Measurements from ENCODE around the gene HAS3.

DNA sequence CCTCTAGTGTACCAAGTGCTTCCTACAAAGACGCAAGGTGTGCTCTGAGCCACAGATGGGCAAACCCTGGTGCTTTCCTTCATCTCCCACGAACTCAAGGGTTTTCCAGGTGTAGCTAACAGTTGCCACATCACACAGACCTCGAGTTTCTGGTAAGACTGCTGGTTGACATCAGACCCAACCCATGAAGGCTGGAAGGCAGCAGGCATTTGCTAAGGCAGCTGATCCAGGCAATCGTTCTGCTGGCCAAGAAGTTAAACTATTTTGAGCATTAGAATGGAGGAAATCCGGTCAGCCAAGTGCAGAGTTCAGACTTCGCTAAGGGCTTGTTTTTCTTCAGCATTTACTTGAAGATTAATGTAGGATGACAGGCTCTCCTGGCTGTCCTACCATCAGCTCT, 11.5 kb downstream of the HAS3 start:
- TF ChIP-seq, protein P1, sequence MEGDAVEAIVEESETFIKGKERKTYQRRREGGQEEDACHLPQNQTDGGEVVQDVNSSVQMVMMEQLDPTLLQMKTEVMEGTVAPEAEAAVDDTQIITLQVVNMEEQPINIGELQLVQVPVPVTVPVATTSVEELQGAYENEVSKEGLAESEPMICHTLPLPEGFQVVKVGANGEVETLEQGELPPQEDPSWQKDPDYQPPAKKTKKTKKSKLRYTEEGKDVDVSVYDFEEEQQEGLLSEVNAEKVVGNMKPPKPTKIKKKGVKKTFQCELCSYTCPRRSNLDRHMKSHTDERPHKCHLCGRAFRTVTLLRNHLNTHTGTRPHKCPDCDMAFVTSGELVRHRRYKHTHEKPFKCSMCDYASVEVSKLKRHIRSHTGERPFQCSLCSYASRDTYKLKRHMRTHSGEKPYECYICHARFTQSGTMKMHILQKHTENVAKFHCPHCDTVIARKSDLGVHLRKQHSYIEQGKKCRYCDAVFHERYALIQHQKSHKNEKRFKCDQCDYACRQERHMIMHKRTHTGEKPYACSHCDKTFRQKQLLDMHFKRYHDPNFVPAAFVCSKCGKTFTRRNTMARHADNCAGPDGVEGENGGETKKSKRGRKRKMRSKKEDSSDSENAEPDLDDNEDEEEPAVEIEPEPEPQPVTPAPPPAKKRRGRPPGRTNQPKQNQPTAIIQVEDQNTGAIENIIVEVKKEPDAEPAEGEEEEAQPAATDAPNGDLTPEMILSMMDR (IDR thresholded peaks at IDR 0.05; ENCODE audit: low read depth, low read length, missing input control) = no peak
- TF ChIP-seq JUND (IDR thresholded peaks at IDR 0.05) = no peak
- no peak for TF ChIP-seq RAD21 (IDR thresholded peaks at IDR 0.05)
- no peak for TF ChIP-seq SP1 (IDR thresholded peaks at IDR 0.05)
- TF ChIP-seq, protein P2, sequence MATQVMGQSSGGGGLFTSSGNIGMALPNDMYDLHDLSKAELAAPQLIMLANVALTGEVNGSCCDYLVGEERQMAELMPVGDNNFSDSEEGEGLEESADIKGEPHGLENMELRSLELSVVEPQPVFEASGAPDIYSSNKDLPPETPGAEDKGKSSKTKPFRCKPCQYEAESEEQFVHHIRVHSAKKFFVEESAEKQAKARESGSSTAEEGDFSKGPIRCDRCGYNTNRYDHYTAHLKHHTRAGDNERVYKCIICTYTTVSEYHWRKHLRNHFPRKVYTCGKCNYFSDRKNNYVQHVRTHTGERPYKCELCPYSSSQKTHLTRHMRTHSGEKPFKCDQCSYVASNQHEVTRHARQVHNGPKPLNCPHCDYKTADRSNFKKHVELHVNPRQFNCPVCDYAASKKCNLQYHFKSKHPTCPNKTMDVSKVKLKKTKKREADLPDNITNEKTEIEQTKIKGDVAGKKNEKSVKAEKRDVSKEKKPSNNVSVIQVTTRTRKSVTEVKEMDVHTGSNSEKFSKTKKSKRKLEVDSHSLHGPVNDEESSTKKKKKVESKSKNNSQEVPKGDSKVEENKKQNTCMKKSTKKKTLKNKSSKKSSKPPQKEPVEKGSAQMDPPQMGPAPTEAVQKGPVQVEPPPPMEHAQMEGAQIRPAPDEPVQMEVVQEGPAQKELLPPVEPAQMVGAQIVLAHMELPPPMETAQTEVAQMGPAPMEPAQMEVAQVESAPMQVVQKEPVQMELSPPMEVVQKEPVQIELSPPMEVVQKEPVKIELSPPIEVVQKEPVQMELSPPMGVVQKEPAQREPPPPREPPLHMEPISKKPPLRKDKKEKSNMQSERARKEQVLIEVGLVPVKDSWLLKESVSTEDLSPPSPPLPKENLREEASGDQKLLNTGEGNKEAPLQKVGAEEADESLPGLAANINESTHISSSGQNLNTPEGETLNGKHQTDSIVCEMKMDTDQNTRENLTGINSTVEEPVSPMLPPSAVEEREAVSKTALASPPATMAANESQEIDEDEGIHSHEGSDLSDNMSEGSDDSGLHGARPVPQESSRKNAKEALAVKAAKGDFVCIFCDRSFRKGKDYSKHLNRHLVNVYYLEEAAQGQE (IDR thresholded peaks at IDR 0.05) = no peak
- no peak for TF ChIP-seq YY1 (IDR thresholded peaks at IDR 0.05)
- TF ChIP-seq, protein P3, sequence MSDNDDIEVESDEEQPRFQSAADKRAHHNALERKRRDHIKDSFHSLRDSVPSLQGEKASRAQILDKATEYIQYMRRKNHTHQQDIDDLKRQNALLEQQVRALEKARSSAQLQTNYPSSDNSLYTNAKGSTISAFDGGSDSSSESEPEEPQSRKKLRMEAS (IDR thresholded peaks at IDR 0.05) = no peak
